ENCODE data around the gene HLA-DQB2.

HLA-DQB2 gene

DNA sequence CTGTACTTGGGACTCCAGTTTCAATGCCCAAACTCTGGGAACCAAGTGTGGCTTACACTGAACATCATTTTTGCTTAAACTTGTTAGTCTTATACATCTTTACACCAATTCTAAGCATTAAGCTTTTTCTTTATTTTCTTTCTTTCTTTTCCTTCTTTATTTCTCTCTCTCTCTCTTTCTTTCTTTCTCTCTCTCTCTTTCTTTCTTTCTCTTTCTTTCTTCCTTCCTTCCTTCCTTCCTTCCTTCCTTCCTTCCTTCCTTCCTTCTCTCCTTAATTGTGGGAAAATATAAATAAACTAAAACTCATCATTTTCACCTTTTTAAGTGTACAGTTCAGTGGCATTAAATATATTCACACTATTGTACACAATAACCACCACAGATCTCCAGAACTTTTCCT is 53.7 kb downstream of the HLA-DQB2 start:
- FAIRE-seq (no peak), DNase-seq (ENCODE audit: insufficient read length, low spot score) (no peak)
- TF ChIP-seq TAF1 (IDR thresholded peaks at IDR 0.05; ENCODE audit: low read depth, low read length): no peak
- TF ChIP-seq POLR2AphosphoS5 (IDR thresholded peaks at IDR 0.05; ENCODE audit: low read depth, low read length): no peak
- no peak for TF ChIP-seq PAX5 (IDR thresholded peaks at IDR 0.05; ENCODE audit: insufficient read depth, low read length, severe bottlenecking)
- no peak for TF ChIP-seq POU2F2 (IDR thresholded peaks at IDR 0.05; ENCODE audit: low read depth, low read length)
- TF ChIP-seq POLR2A (IDR thresholded peaks at IDR 0.05; ENCODE audit: low read depth, low read length): no peak
- TF ChIP-seq SPI1 (IDR thresholded peaks at IDR 0.05; ENCODE audit: low read depth, low read length): no peak
